Measurements from ENCODE around the gene RAD51B. TPM values are rescaled to one million over a fixed set of nuclear protein-coding genes. Genes with fewer than 3 reads are reported as not detected.

Gene RAD51B
- total and polyA plus RNA-seq, 2 donors (not counting 1 experiment from before 2014, with no cell fraction given), result 4.6 to 16.3 TPM

GRCh38 chr14:68146818-68147217 lies 327.2 kb downstream of the RAD51B start:
- Histone ChIP-seq H2AFZ (ENCODE audit: low read length) (no peak overlapping the region), H4K20me1 (ENCODE audit: control insufficient read depth, extremely low read depth, insufficient read depth, low read length) (no peaks in the 10 kb centered on the region), H3K4me3 (replicated peaks in 1 of 4; ENCODE audit: control extremely low read depth in 1 of 4, insufficient read depth in 1 of 4, low read depth in 3 of 4, low read length in 4 of 4) (no peak overlapping the region), H3K27ac (ENCODE audit: insufficient read depth, low read length) (peak overlapping the region; percentile 26), H3K9ac (ENCODE audit: insufficient read depth, low read length) (no peak overlapping the region), H3K9me3 (ENCODE audit: control insufficient read depth, insufficient read depth, low read depth, low read length) (no peaks in the 10 kb centered on the region), H3K36me3 (ENCODE audit: control insufficient read depth, insufficient read depth, low read length) (no peaks in the 10 kb centered on the region), H3K4me2 (ENCODE audit: extremely low read depth, insufficient read depth, low read length) (peak overlapping the region; percentile 51), H3K27me3 (ENCODE audit: control insufficient read depth, insufficient read depth, low read length) (no peaks in the 10 kb centered on the region), H3K79me2 (ENCODE audit: control insufficient read depth, insufficient read depth, low read length) (no peaks in the 10 kb centered on the region), H3K4me1 (ENCODE audit: control insufficient read depth, extremely low read depth, insufficient read depth, low read length) (peaks cover 14% of the 10 kb centered on the region)
- no peak for TF ChIP-seq CTCF (conservative IDR thresholded peaks at IDR 0.05 in 1 of 2, IDR thresholded peaks at IDR 0.05 in 1 of 2; ENCODE audit: low read depth in 1 of 2, low read length in 2 of 2)
- no peak for TF ChIP-seq EZH2 (IDR thresholded peaks at IDR 0.05; ENCODE audit: low read length, missing control alignments)
- DNase-seq (ENCODE audit: low read depth in 2 of 2), result peak; percentile 97 to 99

GRCh38 chr14:68147303-68147702 lies 327.7 kb downstream of the RAD51B start:
- Histone ChIP-seq H3K27ac (ENCODE audit: insufficient read depth, low read length) (peak overlapping the region; percentile 19), H2AFZ (ENCODE audit: low read length) (no peak overlapping the region), H3K79me2 (ENCODE audit: control insufficient read depth, insufficient read depth, low read length) (no peaks in the 10 kb centered on the region), H3K9ac (ENCODE audit: insufficient read depth, low read length) (no peak overlapping the region), H3K4me3 (replicated peaks in 1 of 4; ENCODE audit: control extremely low read depth in 1 of 4, insufficient read depth in 1 of 4, low read depth in 3 of 4, low read length in 4 of 4) (no peak overlapping the region), H3K9me3 (ENCODE audit: control insufficient read depth, insufficient read depth, low read depth, low read length) (no peaks in the 10 kb centered on the region), H3K4me2 (ENCODE audit: extremely low read depth, insufficient read depth, low read length) (no peak overlapping the region), H3K36me3 (ENCODE audit: control insufficient read depth, insufficient read depth, low read length) (no peaks in the 10 kb centered on the region), H4K20me1 (ENCODE audit: control insufficient read depth, extremely low read depth, insufficient read depth, low read length) (no peaks in the 10 kb centered on the region), H3K27me3 (ENCODE audit: control insufficient read depth, insufficient read depth, low read length) (no peaks in the 10 kb centered on the region), H3K4me1 (ENCODE audit: control insufficient read depth, extremely low read depth, insufficient read depth, low read length) (peaks cover 13% of the 10 kb centered on the region)
- TF ChIP-seq CTCF (conservative IDR thresholded peaks at IDR 0.05 in 1 of 2, IDR thresholded peaks at IDR 0.05 in 1 of 2; ENCODE audit: low read depth in 1 of 2, low read length in 2 of 2), result no peak
- DNase-seq (ENCODE audit: low read depth in 2 of 2), result peak in 1 of 2 donors; percentile 57

GRCh38 chr14:68148276-68148675 lies 328.7 kb downstream of the RAD51B start:
- TF ChIP-seq EZH2 (IDR thresholded peaks at IDR 0.05; ENCODE audit: low read length, missing control alignments), result no peak
- TF ChIP-seq CTCF (conservative IDR thresholded peaks at IDR 0.05 in 1 of 2, IDR thresholded peaks at IDR 0.05 in 1 of 2; ENCODE audit: low read depth in 1 of 2, low read length in 2 of 2), result no peak
- Histone ChIP-seq H3K4me1 (ENCODE audit: control insufficient read depth, extremely low read depth, insufficient read depth, low read length) (peaks cover 13% of the 10 kb centered on the region), H3K36me3 (ENCODE audit: control insufficient read depth, insufficient read depth, low read length) (no peaks in the 10 kb centered on the region), H3K27ac (ENCODE audit: insufficient read depth, low read length) (no peak overlapping the region), H3K9ac (ENCODE audit: insufficient read depth, low read length) (no peak overlapping the region), H3K4me2 (ENCODE audit: extremely low read depth, insufficient read depth, low read length) (no peak overlapping the region), H3K79me2 (ENCODE audit: control insufficient read depth, insufficient read depth, low read length) (no peaks in the 10 kb centered on the region), H3K27me3 (ENCODE audit: control insufficient read depth, insufficient read depth, low read length) (no peaks in the 10 kb centered on the region), H3K9me3 (ENCODE audit: control insufficient read depth, insufficient read depth, low read depth, low read length) (no peaks in the 10 kb centered on the region), H3K4me3 (replicated peaks in 1 of 4; ENCODE audit: control extremely low read depth in 1 of 4, insufficient read depth in 1 of 4, low read depth in 3 of 4, low read length in 4 of 4) (no peak overlapping the region), H2AFZ (ENCODE audit: low read length) (no peak overlapping the region), H4K20me1 (ENCODE audit: control insufficient read depth, extremely low read depth, insufficient read depth, low read length) (no peaks in the 10 kb centered on the region)
- peak; percentile 45 to 66 for DNase-seq (ENCODE audit: low read depth in 2 of 2)
